Endothelial cell of umbilical vein (primary cell): ENCODE data around the gene FOXJ2. TPM values are rescaled to one million over a fixed set of nuclear protein-coding genes. Genes with fewer than 3 reads are reported as not detected.

ENCODE experiments used
- BruUV-seq: library from RNA; stranded (reverse); fragments of 400-500 nt; replicated peaks from 2 replicates; lab custom pipeline; 2021; lab: Mats Ljungman, UMichigan
- CTCF ChIA-PET: fragments of 300-600, 350-600 bp; sonication (Branson Sonifier 250); formaldehyde crosslinking; loops from one replicate; lab custom pipeline; 2021; ENCODE audit warnings: antibody characterized with exemption, inconsistent platforms; lab: Charles Lee
- POLR2A ChIA-PET: fragments of 300-600, 350-600 bp; sonication (Branson Sonifier 250); formaldehyde crosslinking; loops from one replicate; lab custom pipeline; 2021; ENCODE audit warnings: antibody characterized with exemption, inconsistent platforms; lab: Charles Lee
- DNase-seq: peaks from one replicate; pipeline ENCODE4 v3.0.0-alpha.2; 2011; ENCODE audit warnings: low read depth, low spot score
- FAIRE-seq: peaks from 2 replicates; lab custom pipeline; 2011; peaks lifted over from hg19 to GRCh38; lab: Jason Lieb, UNC
- H2AFZ ChIP-seq: 2 replicates; pipeline ENCODE4 v1.6.0; 2012; ENCODE audit warnings: low read depth, low read length, control low read depth, inconsistent platforms
- H3K27ac ChIP-seq: 2 replicates; pipeline ENCODE4 v1.5.1; 2011; ENCODE audit warnings: low read depth, mild to moderate bottlenecking, control low read depth, low read length, moderate library complexity; ENCODE audit not compliant: insufficient read depth
- H3K27me3 ChIP-seq, 2 experiments: 2 replicates each; pipeline versions ENCODE4 v1.6.0 to v1.6.1; 2011; ENCODE audit warnings: low read length in 2 of 2, mixed read lengths in 1 of 2; ENCODE audit not compliant: control insufficient read depth in 2 of 2, insufficient read depth in 2 of 2
- H3K36me3 ChIP-seq, 2 experiments: 2 replicates in 1 of 2; 3 replicates in 1 of 2; pipeline ENCODE4 v1.5.1; 2011; ENCODE audit warnings: low read length in 2 of 2, mild to moderate bottlenecking in 1 of 2, moderate library complexity in 1 of 2; ENCODE audit not compliant: control insufficient read depth in 2 of 2, insufficient read depth in 2 of 2; ENCODE audit errors: extremely low read depth in 1 of 2
- H3K4me1 ChIP-seq: 3 replicates; pipeline ENCODE4 v1.5.1; 2011; ENCODE audit warnings: mild to moderate bottlenecking, low read length; ENCODE audit not compliant: control insufficient read depth, insufficient read depth; ENCODE audit errors: extremely low read depth
- H3K4me2 ChIP-seq: 2 replicates; pipeline ENCODE4 v1.6.1; 2011; ENCODE audit warnings: low read length, control low read depth, mixed read lengths; ENCODE audit not compliant: insufficient read depth
- H3K4me3 ChIP-seq, 3 experiments: fragments of 200-600 bp in 1 of 3; sonication (generic), shearing (Covaris generic) in 1 of 3; replicated peaks in 1 of 3; 2 replicates each; pipeline ENCODE4 v1.5.1; 2011 to 2016; ENCODE audit warnings: control low read depth in 3 of 3, low read length in 3 of 3, mild to moderate bottlenecking in 2 of 3, inconsistent platforms in 1 of 3, low read depth in 1 of 3, moderate library complexity in 1 of 3; ENCODE audit not compliant: insufficient read depth in 1 of 3
- H3K79me2 ChIP-seq: 2 replicates; pipeline ENCODE4 v1.6.0; 2012; ENCODE audit warnings: low read length, inconsistent platforms; ENCODE audit not compliant: control insufficient read depth, insufficient read depth
- H3K9ac ChIP-seq: replicated peaks from 2 replicates; pipeline ENCODE3; 2011; ENCODE audit warnings: low read length, control low read depth; ENCODE audit not compliant: insufficient read depth; ENCODE audit errors: extremely low read depth
- H3K9me1 ChIP-seq: replicated peaks from 3 replicates; pipeline ENCODE4 v1.6.0; 2011; ENCODE audit warnings: mild to moderate bottlenecking, low read length; ENCODE audit not compliant: control insufficient read depth, insufficient read depth; ENCODE audit errors: extremely low read depth
- H3K9me3 ChIP-seq: replicated peaks from 2 replicates; pipeline ENCODE4 v1.5.1; 2012; ENCODE audit warnings: low read length, inconsistent platforms; ENCODE audit not compliant: control insufficient read depth, insufficient read depth
- H4K20me1 ChIP-seq: replicated peaks from 2 replicates; pipeline ENCODE3; 2011; ENCODE audit warnings: mild to moderate bottlenecking, low read length; ENCODE audit not compliant: control insufficient read depth, insufficient read depth; ENCODE audit errors: extremely low read depth
- EZH2 ChIP-seq: IDR thresholded peaks from 2 replicates; pipeline ENCODE4 v1.6.1; 2012; ENCODE audit warnings: borderline replicate concordance, low read depth, mild to moderate bottlenecking, moderate library complexity, low read length, inconsistent platforms; ENCODE audit not compliant: severe bottlenecking
- FOS ChIP-seq: IDR thresholded peaks from 2 replicates; pipeline ENCODE4 v1.6.1; 2011; ENCODE audit warnings: mild to moderate bottlenecking, low read length, moderate library complexity, borderline replicate concordance; ENCODE audit not compliant: insufficient read depth
- GATA2 ChIP-seq: IDR thresholded peaks from 2 replicates; pipeline ENCODE4 v1.7.0; 2011; ENCODE audit warnings: low read depth, mild to moderate bottlenecking, moderate library complexity, mixed read lengths, low read length; ENCODE audit not compliant: insufficient read length, insufficient read depth
- JUN ChIP-seq: IDR thresholded peaks from 2 replicates; pipeline ENCODE4 v1.6.1; 2011; ENCODE audit warnings: borderline replicate concordance, low read depth; ENCODE audit not compliant: insufficient read length, insufficient read depth
- MAX ChIP-seq: IDR thresholded peaks from 2 replicates; pipeline ENCODE4 v1.6.1; 2011; ENCODE audit not compliant: insufficient read depth, insufficient read length
- dilution Hi-C: fragments of 300-500 bp; cut with MboI; formaldehyde crosslinking; loops from one replicate; pipeline ENCODE4 v1.15.0; 2019; ENCODE audit warnings: low sequenced_read_pairs; ENCODE audit not compliant: extremely low pct_ligation_motif_present
- intact Hi-C: fragments of 100-400 bp; cut with micrococcal nuclease; formaldehyde crosslinking; loops from one replicate; pipeline ENCODE4 v1.10.0; 2022
- polyA plus RNA-seq, 4 experiments: library from polyadenylated mRNA; depleted of rRNA in 3 of 4; stranded (reverse) in 3 of 4; unstranded in 1 of 4; fragments of >200 nt; gene quantifications; 2 replicates each; pipeline versions ENCODE4 v1.2.1 to v1.2.3, GENCODE V29; 2011 to 2012; ENCODE audit warnings: missing spikeins in 1 of 4
- total RNA-seq: library from RNA; stranded (reverse); gene quantifications from 2 replicates; pipeline ENCODE4 v1.2.3, GENCODE V29; 2021
- TF ChIP-seq, protein P1 (sequence below), 2 donors: IDR thresholded peaks; 1 replicate in 1 of 2; 2 replicates in 1 of 2; pipeline ENCODE4 v1.5.1; 2011; ENCODE audit warnings: low read length in 2 of 2, mild to moderate bottlenecking in 2 of 2, moderate library complexity in 2 of 2, control low read depth in 1 of 2, inconsistent platforms in 1 of 2, low read depth in 1 of 2; ENCODE audit not compliant: insufficient read depth in 1 of 2; ENCODE audit errors: extremely low read depth in 1 of 2

The FOXJ2 gene
- total and polyA plus RNA-seq, 2 donors (not counting 3 experiments of a cell fraction or from before 2014, with no cell fraction given), result 6.2 to 13.9 TPM

DNA sequence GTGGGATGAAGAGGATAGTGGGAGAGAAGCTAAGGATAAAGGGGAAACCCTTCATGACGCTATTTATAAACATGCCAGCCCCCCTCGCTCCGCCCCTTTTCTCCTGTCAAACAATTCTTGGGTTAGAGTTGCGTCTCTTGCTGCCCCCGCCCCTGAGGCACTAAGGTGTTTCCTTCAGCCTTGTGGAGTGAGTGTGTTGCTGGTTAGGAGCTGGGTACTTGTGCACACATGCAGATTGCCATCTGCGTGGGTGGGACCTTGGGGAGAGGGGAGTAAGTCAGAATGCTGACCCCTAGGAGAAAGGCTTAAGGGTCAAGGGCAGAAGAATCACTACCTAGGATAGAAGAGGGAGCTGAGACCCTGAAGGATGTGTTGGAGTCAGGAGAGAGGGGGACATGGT is 5.4 kb downstream of the FOXJ2 start:
- dilution Hi-C loops, result no loop called here
- H3K9me1 ChIP-seq, result no peaks in the 10 kb centered on the region
- H3K4me1 ChIP-seq, result peaks cover 35% of the 10 kb centered on the region
- no peaks in the 10 kb centered on the region for H4K20me1 ChIP-seq
- intact Hi-C loops, result no loop called here
- no peak overlapping the region for H3K9ac ChIP-seq
- H3K79me2 ChIP-seq, result peaks cover 8% of the 10 kb centered on the region
- ChIA-PET POLR2A (interaction anchor here (0.9 kb wide), 1 partner anchor 102 kb away, joined by 4 read pairs; the partner anchor contains the start of gene SLC2A3), CTCF (interaction anchor here (1.0 to 1.5 kb wide), 6 partner anchors 8 to 43 kb away, joined by 3 to 8 read pairs (median 5); no protein-coding TSS in a partner anchor)
- H3K9me3 ChIP-seq, result no peaks in the 10 kb centered on the region
- peaks cover 0 to 6% of the 10 kb centered on the region in 2 experiments for H3K36me3 ChIP-seq
- no peak for DNase-seq
- H3K4me3 ChIP-seq, result no peak overlapping the region
- no peak overlapping the region for H2AFZ ChIP-seq
- no peak for TF ChIP-seq FOS
- no peak for TF ChIP-seq GATA2
- TF ChIP-seq, protein P1, sequence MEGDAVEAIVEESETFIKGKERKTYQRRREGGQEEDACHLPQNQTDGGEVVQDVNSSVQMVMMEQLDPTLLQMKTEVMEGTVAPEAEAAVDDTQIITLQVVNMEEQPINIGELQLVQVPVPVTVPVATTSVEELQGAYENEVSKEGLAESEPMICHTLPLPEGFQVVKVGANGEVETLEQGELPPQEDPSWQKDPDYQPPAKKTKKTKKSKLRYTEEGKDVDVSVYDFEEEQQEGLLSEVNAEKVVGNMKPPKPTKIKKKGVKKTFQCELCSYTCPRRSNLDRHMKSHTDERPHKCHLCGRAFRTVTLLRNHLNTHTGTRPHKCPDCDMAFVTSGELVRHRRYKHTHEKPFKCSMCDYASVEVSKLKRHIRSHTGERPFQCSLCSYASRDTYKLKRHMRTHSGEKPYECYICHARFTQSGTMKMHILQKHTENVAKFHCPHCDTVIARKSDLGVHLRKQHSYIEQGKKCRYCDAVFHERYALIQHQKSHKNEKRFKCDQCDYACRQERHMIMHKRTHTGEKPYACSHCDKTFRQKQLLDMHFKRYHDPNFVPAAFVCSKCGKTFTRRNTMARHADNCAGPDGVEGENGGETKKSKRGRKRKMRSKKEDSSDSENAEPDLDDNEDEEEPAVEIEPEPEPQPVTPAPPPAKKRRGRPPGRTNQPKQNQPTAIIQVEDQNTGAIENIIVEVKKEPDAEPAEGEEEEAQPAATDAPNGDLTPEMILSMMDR (IDR thresholded peaks at IDR 0.05; ENCODE audit: extremely low read depth in 1 of 2, insufficient read depth in 1 of 2, low read depth in 1 of 2, low read length in 2 of 2), result no peak
- TF ChIP-seq JUN, result no peak
- TF ChIP-seq MAX, result no peak
- TF ChIP-seq EZH2, result no peak
- H3K27ac ChIP-seq, result no peak overlapping the region
- no TSS peak for BruUV-seq
- no peak for FAIRE-seq
- H3K4me2 ChIP-seq, result no peak overlapping the region
- H3K27me3 ChIP-seq, result no peaks in the 10 kb centered on the region
